ENCODE data around the gene MAN1C1. TPM values are rescaled to one million over a fixed set of nuclear protein-coding genes. Genes with fewer than 3 reads are reported as not detected.
"Not testable (repeated sequence)": the region's sequence is repeated elsewhere in the genome, so short reads cannot be mapped to it uniquely, and the experiment has no call there.

MAN1C1 gene
- total RNA-seq, 1 experiment from 2014 or later, result 0.63 TPM

GRCh38 chr1:25715888-25716287, 99.3 kb downstream of the MAN1C1 start:
- no peak for DNase-seq (ENCODE audit: low read depth)

GRCh38 chr1:25716320-25716719, 99.7 kb downstream of the MAN1C1 start:
- DNase-seq (ENCODE audit: low read depth), result no peak

GRCh38 chr1:25718732-25719131, 102.1 kb downstream of the MAN1C1 start:
- no peak for DNase-seq (ENCODE audit: low read depth)

- DNase-seq (ENCODE audit: low read depth), result no peak
Observed at GRCh38 chr1:25720624-25721023, 104.0 kb downstream of the MAN1C1 start.

- DNase-seq (ENCODE audit: low read depth), result no peak
Observed at GRCh38 chr1:25723250-25723880, 106.8 kb downstream of the MAN1C1 start.

GRCh38 chr1:25724201-25724600, 107.6 kb downstream of the MAN1C1 start:
- DNase-seq (ENCODE audit: low read depth), result no peak

- DNase-seq (ENCODE audit: low read depth), result no peak
Observed at GRCh38 chr1:25724966-25725365, 108.4 kb downstream of the MAN1C1 start.

GRCh38 chr1:25725482-25725881, 108.9 kb downstream of the MAN1C1 start:
- no peak for DNase-seq (ENCODE audit: low read depth)

GRCh38 chr1:25727088-25727487, 110.5 kb downstream of the MAN1C1 start:
- DNase-seq (ENCODE audit: low read depth), result no peak

GRCh38 chr1:25727635-25728286, 111.2 kb downstream of the MAN1C1 start:
- DNase-seq (ENCODE audit: low read depth), result peak; percentile 29

GRCh38 chr1:25728301-25728935, 111.8 kb downstream of the MAN1C1 start:
- DNase-seq (ENCODE audit: low read depth), result no peak

GRCh38 chr1:25729045-25729444, 112.5 kb downstream of the MAN1C1 start:
- no peak for DNase-seq (ENCODE audit: low read depth)

GRCh38 chr1:25729790-25730644, 113.4 kb downstream of the MAN1C1 start:
- no peak for DNase-seq (ENCODE audit: low read depth)

GRCh38 chr1:25731148-25731547, 114.6 kb downstream of the MAN1C1 start:
- DNase-seq (ENCODE audit: low read depth), result no peak

- DNase-seq (ENCODE audit: low read depth), result no peak
Observed at GRCh38 chr1:25731626-25732370, 115.2 kb downstream of the MAN1C1 start.

GRCh38 chr1:25732821-25733220, 116.2 kb downstream of the MAN1C1 start:
- no peak for DNase-seq (ENCODE audit: low read depth)

GRCh38 chr1:25733271-25733670, 116.7 kb downstream of the MAN1C1 start:
- no peak for DNase-seq (ENCODE audit: low read depth)

- not testable (repeated sequence) for DNase-seq (ENCODE audit: low read depth)
Observed at GRCh38 chr1:25734991-25735390, 118.4 kb downstream of the MAN1C1 start.

- no peak for DNase-seq (ENCODE audit: low read depth)
Observed at GRCh38 chr1:25735956-25736529, 119.5 kb downstream of the MAN1C1 start.

GRCh38 chr1:25737130-25737529, 120.5 kb downstream of the MAN1C1 start:
- no peak for DNase-seq (ENCODE audit: low read depth)

GRCh38 chr1:25738499-25738898, 121.9 kb downstream of the MAN1C1 start:
- DNase-seq (ENCODE audit: low read depth), result no peak
